Measurements from ENCODE around the gene SLC25A53.
"Not testable (repeated sequence)": the region's sequence is repeated elsewhere in the genome, so short reads cannot be mapped to it uniquely, and the experiment has no call there.

Gene SLC25A53

GRCh38 chrX:104075778-104076445 is 80.9 kb downstream of the SLC25A53 start, which contains the start of gene TMSB15C:
TSS of gene TMSB15C (minus strand) at chrX:104076236.
- DNase-seq (ENCODE audit: low read depth in 1 of 2, low spot score in 1 of 2) = not testable (repeated sequence)

DNA sequence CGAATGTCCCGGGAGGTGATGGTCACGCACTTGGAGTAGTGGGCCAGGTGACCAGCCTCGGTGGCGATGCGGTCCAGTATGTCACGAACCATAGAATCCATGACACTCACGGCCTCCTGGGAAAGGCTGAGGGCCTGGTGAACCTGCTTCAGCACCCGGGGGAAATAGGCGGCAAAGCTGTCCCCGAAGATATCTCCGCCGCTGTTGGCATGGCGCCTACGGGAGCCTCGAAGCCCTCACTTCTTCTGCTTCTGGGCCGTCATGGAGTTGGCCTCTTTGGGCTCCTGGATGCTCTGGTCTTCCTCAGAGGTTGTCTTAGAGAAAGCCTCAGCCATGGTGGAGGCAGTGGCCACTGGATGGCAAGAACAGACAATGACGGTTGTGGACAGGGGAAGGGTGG is 94.2 kb downstream of the SLC25A53 start:
- DNase-seq (ENCODE audit: low read depth in 1 of 2, low spot score in 1 of 2) = not testable (repeated sequence)

GRCh38 chrX:104054956-104055355 is 101.9 kb downstream of the SLC25A53 start:
- not testable (repeated sequence) for DNase-seq (ENCODE audit: low read depth in 1 of 2, low spot score in 1 of 2)
